Stimulated activated CD4-positive, alpha-beta T cell treated with anti-CD3 and anti-CD28 coated beads, Interleukin-15, amount 100 ng/mL, for 48 hours (primary cell): Measurements from ENCODE around the gene ENKUR.
"Not testable (repeated sequence)": the region's sequence is repeated elsewhere in the genome, so short reads cannot be mapped to it uniquely, and the experiment has no call there.

Experiments
- DNase-seq, 2 donors: peaks; one replicate each; pipeline ENCODE4 v3.0.0-alpha.2; 2020; ENCODE audit warnings: low read depth in 2 of 2

The ENKUR gene

GRCh38 chr10:24973163-24973562, 42.8 kb downstream of the ENKUR start:
- no peak for DNase-seq

GRCh38 chr10:24971374-24971773, 44.6 kb downstream of the ENKUR start:
- DNase-seq: no peak

GRCh38 chr10:24969841-24970281, 46.1 kb downstream of the ENKUR start:
- DNase-seq: no peak

DNA sequence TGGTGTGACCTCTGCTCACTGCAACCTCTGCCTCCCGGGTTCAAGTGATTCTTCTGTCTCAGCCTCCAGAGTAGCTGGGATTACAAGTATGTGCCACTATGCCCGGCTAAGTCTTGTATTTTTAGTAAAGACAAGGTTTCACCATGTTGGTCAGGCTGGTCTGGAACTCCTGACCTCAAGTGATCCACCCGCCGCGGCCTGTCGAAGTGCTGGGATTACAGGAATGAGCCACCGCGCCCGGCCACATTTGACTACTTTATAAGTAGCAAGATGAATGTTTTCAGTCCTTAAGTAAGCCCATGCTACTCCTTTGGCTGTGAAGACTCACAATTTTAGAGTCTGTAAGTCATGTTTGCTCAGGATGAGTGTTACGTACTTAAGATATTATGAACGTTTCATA, 47.0 kb downstream of the ENKUR start:
- DNase-seq: not testable (repeated sequence)

DNA sequence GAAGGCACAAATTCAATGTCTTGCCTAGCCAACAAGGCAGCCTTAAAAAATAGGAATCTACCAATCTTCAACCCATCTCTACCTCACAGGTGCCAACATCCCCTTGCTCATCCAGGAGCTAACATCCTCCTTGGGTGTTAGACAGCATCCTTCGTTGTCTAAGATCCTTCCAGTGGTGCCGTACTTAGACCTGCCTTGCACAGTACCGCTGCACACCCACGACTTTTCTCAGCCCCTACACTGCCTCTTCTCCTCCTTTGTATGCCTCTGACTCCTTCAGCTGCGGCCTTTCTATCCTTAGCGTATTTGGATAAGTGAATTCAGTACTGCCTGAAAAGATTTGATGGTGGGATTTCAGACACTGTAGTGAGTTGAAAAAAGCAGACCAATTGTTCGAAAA, 47.6 kb downstream of the ENKUR start:
- no peak for DNase-seq

DNA sequence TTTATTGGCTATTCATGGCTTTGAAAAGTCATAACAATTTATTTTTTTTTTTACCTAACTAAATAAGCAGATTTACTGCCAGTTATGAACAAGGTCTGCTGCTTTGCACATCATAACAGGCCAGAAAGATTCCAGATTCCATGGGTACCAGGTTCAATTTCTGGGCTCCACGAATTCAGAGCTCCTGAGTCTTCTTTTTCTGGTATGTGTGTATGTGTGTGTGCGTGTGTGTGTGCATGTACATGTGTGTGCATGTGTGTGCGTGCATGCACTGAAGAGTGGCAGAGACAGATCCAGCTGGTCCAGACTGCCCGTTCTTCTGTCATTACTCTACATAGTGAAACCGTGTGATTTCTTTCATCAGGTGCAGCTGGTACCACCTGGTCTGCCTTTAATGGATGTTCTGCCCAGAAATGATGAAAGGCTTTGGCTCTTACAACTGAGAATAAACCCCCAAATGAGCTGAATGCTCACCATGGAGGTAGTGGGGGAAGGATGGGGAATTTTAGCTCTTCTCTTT, 48.9 kb downstream of the ENKUR start:
- DNase-seq: no peak

DNA sequence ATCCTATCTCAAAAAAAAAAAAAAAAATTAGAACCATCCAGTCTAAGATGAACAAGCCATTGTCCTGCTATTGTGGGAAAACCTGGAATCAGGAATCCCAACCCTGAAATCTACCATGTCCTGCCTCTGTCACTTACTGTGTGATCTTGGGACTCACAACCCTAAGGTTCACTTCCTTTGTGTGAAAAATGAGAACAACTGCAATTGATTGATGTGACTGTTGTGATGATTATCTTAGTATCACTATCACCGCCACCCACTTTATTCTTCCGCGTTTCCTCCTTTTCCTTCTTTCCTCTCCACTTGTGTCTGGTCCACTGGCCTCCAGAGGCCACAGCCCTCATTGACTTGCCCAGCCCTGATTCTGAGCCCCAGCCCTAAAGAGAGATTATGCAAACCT, 50.9 kb downstream of the ENKUR start:
- no peak for DNase-seq

DNA sequence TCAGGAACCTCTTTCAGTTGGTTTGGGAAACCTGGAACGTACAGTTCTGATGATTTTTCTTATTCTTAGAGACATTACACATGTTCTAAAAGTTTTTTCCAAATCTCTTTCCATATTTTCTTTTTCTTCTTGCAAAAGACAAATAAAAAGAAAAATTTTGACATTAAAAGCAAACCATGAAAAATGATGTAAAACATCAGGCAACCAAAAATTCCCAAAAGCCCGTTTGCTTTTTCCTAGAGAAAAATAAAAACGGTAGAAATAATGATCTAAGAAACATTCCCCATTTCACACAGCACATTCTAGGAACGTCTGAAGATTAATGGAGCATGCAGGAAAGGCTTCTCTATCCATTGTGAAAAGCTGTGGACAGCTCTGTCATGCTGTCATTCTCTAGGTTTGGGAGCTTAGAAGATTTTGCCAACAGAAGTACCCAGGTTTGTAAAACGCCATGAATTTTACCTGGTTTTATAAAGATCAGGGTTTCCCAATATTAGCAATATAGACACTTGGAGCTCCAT, 52.4 kb downstream of the ENKUR start:
- no peak for DNase-seq

DNA sequence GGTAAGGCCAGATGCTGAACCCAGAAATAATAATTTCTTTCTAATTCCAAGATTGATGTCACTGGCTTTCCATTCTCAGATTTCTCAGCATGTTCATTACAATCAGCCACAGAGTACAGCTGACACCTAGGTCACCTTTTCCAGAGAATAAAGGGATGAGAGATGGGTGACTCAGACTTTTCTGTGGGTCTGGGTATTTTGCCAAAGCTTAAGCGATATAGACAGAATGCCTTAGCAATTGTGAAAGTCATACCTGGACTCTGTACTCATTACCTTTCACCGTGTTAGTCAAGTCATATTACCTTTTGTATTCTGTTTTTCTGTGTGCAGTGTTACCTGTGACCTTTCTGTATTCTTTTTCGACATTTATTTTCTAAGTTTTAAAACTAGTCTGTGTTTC, 53.0 kb downstream of the ENKUR start:
- DNase-seq: no peak

- no peak for DNase-seq
Observed at GRCh38 chr10:24961582-24961981, 54.4 kb downstream of the ENKUR start.

DNA sequence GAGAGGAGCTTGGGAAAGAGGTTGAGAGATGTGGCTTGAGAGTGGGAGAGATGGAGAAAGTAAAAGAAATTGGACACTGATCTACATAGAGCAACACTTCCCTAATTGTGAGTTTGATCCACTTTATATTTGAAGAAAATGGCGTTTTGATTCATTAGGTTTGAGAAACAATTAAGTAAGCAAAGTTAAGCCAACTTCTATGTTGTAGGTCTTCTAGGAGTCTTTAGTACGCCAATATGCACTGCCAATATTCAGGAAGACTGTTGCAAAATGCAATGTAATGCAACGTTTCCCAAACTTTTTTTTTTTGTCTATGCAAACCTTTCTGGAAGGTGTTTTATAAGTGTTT, 56.6 kb downstream of the ENKUR start:
- no peak for DNase-seq

GRCh38 chr10:24958721-24959381, 57.1 kb downstream of the ENKUR start:
- no peak for DNase-seq

GRCh38 chr10:24958091-24958720, 57.8 kb downstream of the ENKUR start:
- no peak for DNase-seq

- not testable (repeated sequence) for DNase-seq
Observed at GRCh38 chr10:24957624-24958051, 58.3 kb downstream of the ENKUR start.

DNA sequence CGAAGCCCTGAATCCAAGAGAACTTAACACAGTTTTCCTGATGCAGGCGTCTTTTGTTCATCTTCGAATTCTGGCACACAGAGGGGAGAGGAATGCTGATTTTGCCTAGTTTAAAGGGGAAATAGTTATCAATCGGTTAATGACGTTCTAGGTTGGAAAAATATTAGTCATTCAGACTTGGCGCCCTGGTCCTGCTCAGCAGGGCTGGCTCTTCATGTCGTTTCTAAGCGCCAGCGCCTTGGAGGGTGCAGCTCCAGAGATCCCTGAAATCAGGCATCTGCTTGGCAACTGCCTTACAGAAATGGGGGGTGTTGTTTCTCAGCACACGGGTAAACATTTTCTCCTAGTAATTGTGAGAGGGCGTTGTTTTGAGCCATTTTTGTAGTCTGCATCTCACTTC, 62.3 kb downstream of the ENKUR start:
- no peak for DNase-seq

GRCh38 chr10:24952707-24953645, 63.0 kb downstream of the ENKUR start:
- no peak for DNase-seq

- no peak for DNase-seq
Observed at GRCh38 chr10:24952143-24952706, 63.7 kb downstream of the ENKUR start, which contains the start of gene PRTFDC1. PRTFDC1 (minus strand) TSS chr10:24952606; CDS start chr10:24952575, 31 bp downstream.

DNA sequence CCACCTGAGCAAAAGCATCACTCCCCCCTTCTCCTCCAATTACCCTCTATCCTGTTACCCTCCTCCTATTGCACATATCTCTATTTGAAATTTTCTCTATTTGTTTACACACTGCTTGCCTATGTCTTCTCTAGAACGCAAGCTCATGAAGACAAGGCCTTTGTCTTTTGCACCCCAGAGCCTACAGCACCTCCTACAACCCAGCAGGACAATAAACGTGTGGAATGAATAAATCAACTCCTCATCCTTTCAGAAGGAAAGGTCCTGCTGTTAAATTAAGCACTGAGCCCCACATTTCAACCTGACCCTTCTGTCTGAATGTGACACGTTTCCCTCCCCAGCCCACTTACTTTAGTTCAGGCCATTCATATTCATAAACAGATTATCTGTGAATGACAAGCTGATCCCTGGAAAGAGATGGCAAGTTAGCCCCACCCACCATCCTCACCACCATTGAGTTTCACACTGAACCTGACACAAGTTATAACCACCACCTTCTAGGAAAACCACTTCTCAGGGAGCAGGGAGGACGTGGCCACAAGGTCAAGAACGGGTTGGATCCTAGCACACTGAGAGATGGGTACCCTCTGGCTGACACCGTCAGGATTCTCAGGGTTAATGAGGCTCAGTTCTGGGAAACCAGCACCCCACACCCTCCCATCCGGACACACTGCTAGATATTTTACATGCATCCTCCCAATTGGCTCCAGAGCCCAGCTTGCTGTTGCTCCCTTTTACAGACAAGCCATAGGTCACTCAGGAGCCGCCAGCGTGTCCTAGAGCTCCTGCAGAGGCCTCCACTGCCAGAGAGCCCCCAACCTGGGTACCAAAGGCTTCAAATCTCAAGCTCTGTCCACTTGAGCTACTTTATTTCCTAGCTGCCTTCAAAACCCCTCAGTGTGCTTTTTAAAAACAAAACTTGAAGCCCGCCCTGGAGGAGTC, 64.5 kb downstream of the ENKUR start:
- DNase-seq: no peak

DNA sequence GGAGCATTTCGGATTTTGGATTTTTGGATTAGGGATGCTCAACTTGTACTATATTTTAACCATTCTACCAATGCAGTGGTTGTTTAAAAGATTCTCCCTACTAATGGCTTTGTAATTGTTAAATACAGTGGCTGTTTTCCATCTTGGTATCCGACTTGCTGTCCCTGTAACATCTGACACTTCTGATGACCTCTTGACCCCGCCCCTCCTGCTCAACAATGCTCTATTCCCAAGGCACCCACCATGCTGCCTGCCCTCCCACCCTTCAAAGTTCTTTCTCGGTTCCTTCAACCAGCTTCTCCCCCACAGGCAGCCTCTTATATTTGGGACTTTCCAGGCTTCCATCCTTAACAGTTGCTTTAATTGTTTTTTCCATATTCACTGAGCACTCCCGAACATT, 65.5 kb downstream of the ENKUR start:
- DNase-seq: no peak

- no peak for DNase-seq
Observed at GRCh38 chr10:24949616-24950015, 66.3 kb downstream of the ENKUR start.
